GM19099 (cell line): Measurements from ENCODE around the gene IRGC.

ENCODE experiments used
- POLR2A ChIP-seq: IDR thresholded peaks from 3 replicates; pipeline ENCODE4 v1.6.1; 2011; ENCODE audit warnings: low read depth; ENCODE audit not compliant: insufficient read length; ENCODE audit errors: extremely low read depth

IRGC gene

GRCh38 chr19:43731346-43731745 is 15.5 kb downstream of the IRGC start:
- no peak for TF ChIP-seq POLR2A

- no peak for TF ChIP-seq POLR2A
Measured at GRCh38 chr19:43731846-43732245, 16.0 kb downstream of the IRGC start.

DNA sequence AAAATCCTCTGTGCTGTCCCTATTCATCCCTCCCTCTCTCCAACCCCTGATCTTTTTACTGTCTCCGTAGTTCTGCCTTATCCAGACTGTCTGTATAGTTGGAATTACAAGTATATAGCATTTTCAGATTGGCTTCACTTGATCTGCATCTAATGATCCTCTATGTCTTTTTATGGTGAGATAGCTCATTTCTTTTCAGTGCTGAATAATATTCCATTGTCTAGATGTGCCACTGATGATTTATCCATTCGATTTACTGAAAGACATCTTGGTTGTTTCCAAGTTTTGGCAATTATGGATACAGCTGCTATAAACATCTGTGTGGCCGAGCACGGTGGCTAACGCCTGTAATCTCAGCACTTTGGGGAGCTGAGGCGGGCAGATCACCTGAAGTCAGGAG is 19.1 kb downstream of the IRGC start:
- TF ChIP-seq POLR2A, result no peak

- TF ChIP-seq POLR2A, result no peak
Measured at GRCh38 chr19:43735957-43736356, 20.1 kb downstream of the IRGC start.

DNA sequence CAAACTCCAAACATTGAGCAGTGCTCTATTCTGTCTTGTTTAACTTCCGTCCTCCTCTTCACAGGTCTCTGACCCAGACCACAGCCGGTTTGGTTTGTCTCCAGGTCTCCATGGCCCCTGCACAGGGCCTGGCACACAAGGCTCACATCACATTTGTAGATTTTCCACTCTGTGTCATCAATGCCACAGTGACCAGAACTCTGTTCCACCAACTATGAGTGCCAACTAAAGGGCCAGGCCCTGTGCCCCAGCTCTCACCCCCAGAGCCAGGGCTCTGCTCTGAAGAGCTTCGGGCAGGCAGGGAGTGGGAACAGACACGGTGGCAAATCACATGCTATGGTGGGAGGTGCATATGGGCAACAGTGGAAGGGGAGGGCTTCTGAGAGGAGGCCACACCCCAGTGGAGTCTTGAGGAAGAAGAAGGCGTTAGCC is 22.9 kb downstream of the IRGC start:
- TF ChIP-seq POLR2A, result no peak

- TF ChIP-seq POLR2A, result no peak
Measured at GRCh38 chr19:43739439-43740235, 23.8 kb downstream of the IRGC start.

GRCh38 chr19:43741075-43741825 is 25.4 kb downstream of the IRGC start:
- TF ChIP-seq POLR2A, result no peak

DNA sequence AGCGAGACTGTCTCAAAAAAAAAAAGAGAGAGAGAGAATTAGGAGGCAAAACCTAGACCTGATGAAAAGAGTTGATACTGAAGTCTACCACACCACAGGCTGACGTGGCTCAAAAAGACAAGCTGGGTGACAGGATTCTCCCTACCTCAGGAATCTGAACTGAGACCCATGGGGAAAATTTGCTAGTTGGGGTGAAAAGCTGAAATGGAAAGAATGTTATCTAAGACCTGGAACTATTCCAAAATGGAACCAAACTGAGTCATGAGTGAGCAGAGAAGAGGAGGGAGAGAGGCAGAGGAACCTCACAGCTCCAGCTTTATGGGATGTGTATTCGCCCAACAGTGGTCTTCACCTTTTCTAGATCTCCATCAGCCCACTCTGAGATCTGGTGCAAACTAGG is 27.2 kb downstream of the IRGC start:
- no peak for TF ChIP-seq POLR2A

- TF ChIP-seq POLR2A, result no peak
Measured at GRCh38 chr19:43747557-43748204, 31.8 kb downstream of the IRGC start.

DNA sequence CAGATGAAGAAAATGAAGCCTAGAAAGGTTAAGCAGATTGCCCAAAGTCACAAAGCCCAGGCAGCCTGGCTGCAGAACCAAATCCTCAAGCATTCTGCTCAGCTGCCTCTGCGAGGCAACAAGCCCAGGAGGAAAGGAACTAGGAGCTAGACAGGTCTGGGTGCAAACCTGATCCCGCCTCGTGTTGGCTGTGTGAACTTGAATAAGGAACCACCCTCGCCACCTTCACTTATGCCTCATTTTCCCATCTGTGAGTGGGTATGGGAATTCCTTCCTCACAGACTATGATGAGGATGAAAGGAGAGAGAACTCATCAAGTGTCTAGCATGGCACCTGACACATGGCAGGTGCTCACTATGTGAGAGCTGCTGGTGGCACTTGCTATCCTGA is 32.3 kb downstream of the IRGC start:
- TF ChIP-seq POLR2A, result no peak

GRCh38 chr19:43748685-43749084 is 32.8 kb downstream of the IRGC start:
- no peak for TF ChIP-seq POLR2A

GRCh38 chr19:43749152-43749551 is 33.3 kb downstream of the IRGC start:
- TF ChIP-seq POLR2A, result no peak

GRCh38 chr19:43749898-43750297 is 34.0 kb downstream of the IRGC start:
- no peak for TF ChIP-seq POLR2A

DNA sequence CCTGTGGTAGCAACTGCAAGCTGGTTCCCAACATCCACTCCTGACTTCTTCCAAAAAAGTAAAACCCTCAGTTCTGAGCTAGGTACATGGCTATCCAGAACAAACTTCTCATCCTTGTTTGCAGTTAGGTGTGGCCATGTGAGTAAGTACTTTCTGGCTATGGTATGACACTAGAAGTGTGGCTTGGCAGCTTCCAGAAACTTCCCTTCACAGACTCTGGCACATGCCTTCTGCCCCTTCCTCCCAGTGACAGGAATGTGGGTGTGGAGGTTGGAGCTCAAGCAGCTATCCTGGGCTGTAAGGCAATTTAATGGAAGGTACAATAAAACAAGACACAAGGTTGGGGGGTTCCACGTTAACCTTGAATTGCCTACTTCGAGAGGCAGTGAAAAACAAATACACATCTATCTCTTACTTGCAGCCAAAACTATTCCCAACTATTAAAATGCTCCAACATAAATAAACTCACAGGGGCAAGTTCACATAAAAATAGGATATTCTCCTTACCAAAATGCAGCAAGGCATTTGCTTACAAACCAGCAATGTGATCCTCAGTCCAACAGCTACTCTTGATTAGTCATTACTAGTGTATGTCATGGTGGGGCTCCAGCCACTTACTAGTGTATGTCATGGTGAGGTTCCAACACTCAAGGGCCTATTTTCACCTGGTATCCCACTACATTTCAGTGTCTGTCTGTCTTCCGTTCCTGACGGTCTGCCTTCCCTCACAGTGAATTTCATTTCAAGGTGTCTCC is 35.8 kb downstream of the IRGC start:
- TF ChIP-seq POLR2A, result no peak

- TF ChIP-seq POLR2A, result no peak
Measured at GRCh38 chr19:43752287-43752875, 36.5 kb downstream of the IRGC start.
